ENCODE measurements around the gene NEUROD6.

NEUROD6 gene

GRCh38 chr7:31290601-31291000, 49.9 kb downstream of the NEUROD6 start:
- FAIRE-seq = no peak

More at GRCh38 chr7:31290601-31291000, 49.9 kb downstream of the NEUROD6 start:
- no peak for DNase-seq (ENCODE audit: insufficient read length, low spot score)
- TF ChIP-seq CTCF (IDR thresholded peaks at IDR 0.05; ENCODE audit: insufficient read depth, missing control alignments) = no peak
